CD14-positive monocyte (primary cell): ENCODE results near the gene MBP. TPM values are rescaled to one million over a fixed set of nuclear protein-coding genes. Genes with fewer than 3 reads are reported as not detected.

Experiments
- DNase-seq, 3 donors: peaks; one replicate each; pipeline ENCODE4 v3.0.0-alpha.2; 2011 to 2022
- H2AFZ ChIP-seq: 2 replicates; pipeline ENCODE4 v1.6.0; 2012; ENCODE audit warnings: mild to moderate bottlenecking, low read depth, low read length, inconsistent platforms; ENCODE audit not compliant: insufficient read depth, poor library complexity, severe bottlenecking
- H3K27ac ChIP-seq, 2 donors: 1 replicate in 1 of 2; 2 replicates in 1 of 2; pipeline ENCODE4 v1.5.1; 2012 to 2013; ENCODE audit warnings: low read length in 2 of 2, control low read depth in 1 of 2, inconsistent platforms in 1 of 2, low read depth in 1 of 2, mild to moderate bottlenecking in 1 of 2
- H3K27me3 ChIP-seq, 2 donors: one replicate each; pipeline versions ENCODE4 v1.6.0 to v1.6.1; 2011 to 2013; ENCODE audit warnings: low read length in 2 of 2; ENCODE audit not compliant: control insufficient read depth in 2 of 2, insufficient read depth in 2 of 2
- H3K36me3 ChIP-seq, 2 donors: replicated peaks in 1 of 2; 1 replicate in 1 of 2; 2 replicates in 1 of 2; pipeline versions ENCODE4 v1.5.1 to v1.6.1; 2012 to 2013; ENCODE audit warnings: low read length in 2 of 2, control low read depth in 1 of 2, inconsistent platforms in 1 of 2, mild to moderate bottlenecking in 1 of 2; ENCODE audit not compliant: insufficient read depth in 2 of 2, control insufficient read depth in 1 of 2
- H3K4me1 ChIP-seq, 2 donors: 1 replicate in 1 of 2; 2 replicates in 1 of 2; pipeline versions ENCODE4 v1.5.1 to v1.6.1; 2012 to 2013; ENCODE audit warnings: low read length in 2 of 2, control low read depth in 1 of 2, inconsistent platforms in 1 of 2, mild to moderate bottlenecking in 1 of 2, moderate library complexity in 1 of 2; ENCODE audit not compliant: insufficient read depth in 2 of 2, control insufficient read depth in 1 of 2
- H3K4me2 ChIP-seq: replicated peaks from 2 replicates; pipeline ENCODE3; 2012; ENCODE audit warnings: low read length, moderate library complexity, mild to moderate bottlenecking; ENCODE audit not compliant: poor library complexity, severe bottlenecking; ENCODE audit errors: extremely low read depth
- H3K4me3 ChIP-seq, 3 experiments: fragments of 200-600 bp in 1 of 3; sonication (generic) in 1 of 3; replicated peaks in 1 of 3; 1 replicate in 2 of 3; 2 replicates in 1 of 3; pipeline ENCODE4 v1.5.1; 2011 to 2013; ENCODE audit warnings: low read length in 3 of 3, mild to moderate bottlenecking in 3 of 3, control low read depth in 2 of 3, low read depth in 2 of 3, inconsistent platforms in 1 of 3, moderate library complexity in 1 of 3
- H3K79me2 ChIP-seq: 2 replicates; pipeline ENCODE4 v1.6.0; 2012; ENCODE audit warnings: mild to moderate bottlenecking, control low read depth, inconsistent platforms, low read length, moderate library complexity; ENCODE audit not compliant: insufficient read depth
- H3K9ac ChIP-seq: 2 replicates; pipeline ENCODE4 v1.6.0; 2017; ENCODE audit warnings: low read length, mild to moderate bottlenecking; ENCODE audit not compliant: insufficient read depth, poor library complexity, severe bottlenecking
- H3K9me3 ChIP-seq, 2 donors: replicated peaks in 1 of 2; 1 replicate in 1 of 2; 2 replicates in 1 of 2; pipeline versions ENCODE4 v1.5.1 to v1.6.1; 2012 to 2013; ENCODE audit warnings: low read length in 2 of 2, control low read depth in 1 of 2; ENCODE audit not compliant: control insufficient read depth in 1 of 2, insufficient read depth in 1 of 2
- H4K20me1 ChIP-seq: 2 replicates; pipeline ENCODE4 v1.6.0; 2012; ENCODE audit warnings: mild to moderate bottlenecking, low read length, control low read depth, moderate library complexity; ENCODE audit not compliant: insufficient read depth
- H3K27ac Mint-ChIP-seq, 7 donors: one replicate each; pipeline ENCODE4 v1.8.0; 2020; ENCODE audit warnings: mild to moderate bottlenecking in 7 of 7, mixed read lengths in 7 of 7, moderate library complexity in 6 of 7, inconsistent platforms in 2 of 7
- H3K27me3 Mint-ChIP-seq, 3 donors: one replicate each; pipeline ENCODE4 v1.8.0; 2021 to 2022; ENCODE audit warnings: low read depth in 3 of 3, mild to moderate bottlenecking in 3 of 3, mixed read lengths in 3 of 3, moderate library complexity in 3 of 3, inconsistent platforms in 1 of 3
- H3K36me3 Mint-ChIP-seq, 2 donors: one replicate each; pipeline ENCODE4 v1.8.0; 2020; ENCODE audit warnings: mixed read lengths in 2 of 2, inconsistent platforms in 1 of 2, mild to moderate bottlenecking in 1 of 2
- H3K4me1 Mint-ChIP-seq: one replicate; pipeline ENCODE4 v1.8.0; 2020; ENCODE audit warnings: mild to moderate bottlenecking, mixed read lengths
- H3K4me3 Mint-ChIP-seq, 2 donors: one replicate each; pipeline ENCODE4 v1.8.0; 2020; ENCODE audit warnings: mild to moderate bottlenecking in 2 of 2, mixed read lengths in 2 of 2, moderate library complexity in 1 of 2
- H3K9me3 Mint-ChIP-seq, 7 donors: one replicate each; pipeline ENCODE4 v1.8.0; 2020 to 2022; ENCODE audit warnings: mixed read lengths in 7 of 7, mild to moderate bottlenecking in 6 of 7, moderate library complexity in 6 of 7, inconsistent platforms in 2 of 7
- CTCF ChIP-seq: fragments of 200-600 bp; IDR thresholded peaks from one replicate; pipeline ENCODE4 v1.8.0; 2022; ENCODE audit warnings: antibody characterized with exemption, mild to moderate bottlenecking
- WGBS: methylation state at CpG from one replicate; pipeline ENCODE4 v1.1.5; 2013; ENCODE audit warnings: missing lambda C conversion rate; ENCODE audit not compliant: insufficient coverage; 5-methylcytosine and 5-hydroxymethylcytosine counted together
- intact Hi-C, 2 donors: fragments of 100-400 bp; cut with micrococcal nuclease; formaldehyde crosslinking; loops; one replicate each; pipeline versions ENCODE4 v1.15.0 to v1.15.1; 2023
- polyA plus RNA-seq, 3 donors: library from polyadenylated mRNA; depleted of rRNA in 1 of 3; unstranded in 2 of 3; stranded (reverse) in 1 of 3; fragments of 300-500 nt in 2 of 3; fragments of >200 nt in 1 of 3; fragmentation: Illumina TruSeq in 2 of 3; gene quantifications; 1 replicate in 2 of 3; 2 replicates in 1 of 3; pipeline ENCODE4 v1.2.3, GENCODE V29; 2012 to 2021

Gene MBP
- polyA plus RNA-seq, 3 donors = 47.7 to 81.0 (median 50.4) TPM

GRCh38 chr18:77054606-77055428 is 77.8 kb downstream of the MBP start:
- peaks cover 77% of the 10 kb centered on the region for H3K79me2 ChIP-seq
- peaks cover 0 to 2% (median 0%) of the 10 kb centered on the region in 3 donors for H3K27me3 Mint-ChIP-seq
- intact Hi-C loops = loop anchor here in 1 of 2 donors (2.0 to 5.0 kb wide), 2 partner anchors 76 to 233 kb away; partner anchors contain the start of gene ZNF236
- DNase-seq = peak; percentile 94
- peaks cover 25 to 40% of the 10 kb centered on the region in 2 donors for H3K36me3 Mint-ChIP-seq
- TF ChIP-seq CTCF = peak; percentile 70
- H3K36me3 ChIP-seq = peaks cover 3 to 12% of the 10 kb centered on the region in 2 donors
- peak overlapping the region; percentile 93 to 99 for H3K27ac ChIP-seq
- peaks cover 0 to 2% (median 0%) of the 10 kb centered on the region in 7 donors for H3K9me3 Mint-ChIP-seq
- no peaks in the 10 kb centered on the region for H4K20me1 ChIP-seq
- H3K27me3 ChIP-seq = no peaks in the 10 kb centered on the region
- no peak overlapping the region for H2AFZ ChIP-seq
- peak overlapping the region; percentile 69 to 82 for H3K4me3 Mint-ChIP-seq
- H3K9me3 ChIP-seq = no peaks in the 10 kb centered on the region
- H3K27ac Mint-ChIP-seq = peak overlapping the region; percentile 98 to 100 (median 99)
- WGBS = 0% methylated on average over 14 of the region's 15 CpGs
- H3K4me2 ChIP-seq = peak overlapping the region; percentile 65
- peak overlapping the region in 2 of 3 experiments; percentile 15 to 42 for H3K4me3 ChIP-seq
- peaks cover 68 to 71% of the 10 kb centered on the region in 2 donors for H3K4me1 ChIP-seq
- H3K4me1 Mint-ChIP-seq = peaks cover 58% of the 10 kb centered on the region
- H3K9ac ChIP-seq = peak overlapping the region; percentile 70

GRCh38 chr18:77054288-77054605 is 78.3 kb downstream of the MBP start:
- H3K27me3 ChIP-seq = no peaks in the 10 kb centered on the region
- Mint-ChIP-seq H3K27me3 (peaks cover 0 to 2% (median 0%) of the 10 kb centered on the region in 3 donors), H3K9me3 (no peaks in the 10 kb centered on the region), H3K27ac (peak overlapping the region; percentile 98 to 100 (median 99)), H3K36me3 (peaks cover 22 to 38% of the 10 kb centered on the region in 2 donors), H3K4me1 (peaks cover 55% of the 10 kb centered on the region), H3K4me3 (peak overlapping the region; percentile 69 to 82)
- DNase-seq = no peak
- H3K27ac ChIP-seq = peak overlapping the region; percentile 93 to 99
- H4K20me1 ChIP-seq = no peaks in the 10 kb centered on the region
- peak overlapping the region; percentile 70 for H3K9ac ChIP-seq
- no peaks in the 10 kb centered on the region for H3K9me3 ChIP-seq
- intact Hi-C loops = loop anchor here in 1 of 2 donors (2.0 to 5.0 kb wide), 2 partner anchors 77 to 232 kb away; partner anchors contain the start of gene ZNF236
- H2AFZ ChIP-seq = no peak overlapping the region
- peak overlapping the region in 2 of 3 experiments; percentile 7 to 42 for H3K4me3 ChIP-seq
- no peak for TF ChIP-seq CTCF
- H3K4me1 ChIP-seq = peaks cover 66 to 67% of the 10 kb centered on the region in 2 donors
- H3K36me3 ChIP-seq = peaks cover 3 to 12% of the 10 kb centered on the region in 2 donors
- H3K79me2 ChIP-seq = peaks cover 74% of the 10 kb centered on the region
- peak overlapping the region; percentile 65 for H3K4me2 ChIP-seq
- 0% methylated on average over 6 of the region's 6 CpGs for WGBS
